HEK293 (cell line): ENCODE measurements around the gene EBF3.

Experiments used
- CTCF ChIA-PET: fragments of 350-600 bp; formaldehyde crosslinking; extraction: SDS; loops from one replicate; lab custom pipeline; 2021; ENCODE audit warnings: antibody characterized with exemption; lab: Yijun Ruan, JAX
- POLR2A ChIA-PET: fragments of 300-600 bp; formaldehyde crosslinking; extraction: SDS; loops from one replicate; lab custom pipeline; 2020; ENCODE audit warnings: antibody characterized with exemption, inconsistent platforms; lab: Yijun Ruan, JAX
- H3K27ac ChIP-seq: fragments of 200-500 bp; sonication (Bioruptor generic); 2 replicates; pipeline ENCODE4 v1.5.1; 2014; ENCODE audit warnings: low read depth, low read length, control low read depth, inconsistent platforms; ENCODE audit errors: extremely low read depth
- H3K36me3 ChIP-seq, 2 experiments: fragments of 200-500 bp in 1 of 2; sonication (Bioruptor generic) in 1 of 2; 1 replicate in 1 of 2; 2 replicates in 1 of 2; pipeline ENCODE4 v1.5.1; 2014 to 2017; ENCODE audit warnings: inconsistent platforms in 2 of 2, low read length in 2 of 2; ENCODE audit not compliant: control insufficient read depth in 2 of 2, insufficient read depth in 1 of 2
- H3K4me1 ChIP-seq: fragments of 200-500 bp; sonication (Bioruptor generic); 2 replicates; pipeline ENCODE4 v1.5.1; 2014; ENCODE audit warnings: mild to moderate bottlenecking, low read length, inconsistent platforms; ENCODE audit not compliant: control insufficient read depth, insufficient read depth
- H3K4me3 ChIP-seq: 2 replicates; pipeline ENCODE4 v1.5.1; 2011; ENCODE audit warnings: low read depth, mild to moderate bottlenecking, control low read depth, low read length, moderate library complexity
- H3K9me3 ChIP-seq: fragments of 200-500 bp; sonication (Bioruptor generic); 2 replicates; pipeline ENCODE4 v1.5.1; 2014; ENCODE audit warnings: low read depth, low read length, inconsistent platforms; ENCODE audit not compliant: control insufficient read depth, insufficient read depth
- GLIS1 ChIP-seq: fragments of 450-650 bp; formaldehyde crosslinking; IDR thresholded peaks from 2 replicates; pipeline ENCODE4 v1.5.1; 2016; ENCODE audit warnings: missing biosample characterization, missing genetic modification characterization
- PRDM1 ChIP-seq: fragments of 450-650 bp; formaldehyde crosslinking; IDR thresholded peaks from 2 replicates; pipeline ENCODE4; 2016; ENCODE audit warnings: missing biosample characterization, missing genetic modification characterization
- SP3 ChIP-seq: fragments of 450-650 bp; formaldehyde crosslinking; IDR thresholded peaks from 2 replicates; pipeline ENCODE4 v1.5.1; 2016; ENCODE audit warnings: missing biosample characterization, missing genetic modification characterization
- ZBTB11 ChIP-seq: fragments of 450-650 bp; formaldehyde crosslinking; conservative IDR thresholded peaks from 2 replicates; pipeline ENCODE4 v1.5.1; 2016; ENCODE audit warnings: low read depth, missing biosample characterization, missing genetic modification characterization
- ZBTB8A ChIP-seq: fragments of 450-650 bp; formaldehyde crosslinking; IDR thresholded peaks from 2 replicates; pipeline ENCODE4 v1.5.1; 2016; ENCODE audit warnings: missing biosample characterization, missing genetic modification characterization
- ZFP3 ChIP-seq: fragments of 450-650 bp; formaldehyde crosslinking; IDR thresholded peaks from 2 replicates; pipeline ENCODE4 v1.5.1; 2016; ENCODE audit warnings: low read depth, missing biosample characterization, missing genetic modification characterization
- ZNF112 ChIP-seq: fragments of 450-650 bp; formaldehyde crosslinking; IDR thresholded peaks from 2 replicates; pipeline ENCODE4 v1.5.0; 2017; ENCODE audit warnings: missing biosample characterization, missing genetic modification characterization
- ZNF140 ChIP-seq: fragments of 450-650 bp; formaldehyde crosslinking; IDR thresholded peaks from 2 replicates; pipeline ENCODE4 v1.5.1; 2016; ENCODE audit warnings: missing biosample characterization, missing genetic modification characterization
- ZNF202 ChIP-seq: fragments of 450-650 bp; formaldehyde crosslinking; IDR thresholded peaks from 2 replicates; pipeline ENCODE4 v1.5.1; 2016; ENCODE audit warnings: missing biosample characterization, missing genetic modification characterization, borderline replicate concordance
- ZNF266 ChIP-seq: fragments of 450-650 bp; formaldehyde crosslinking; IDR thresholded peaks from 2 replicates; pipeline ENCODE4 v1.5.1; 2016; ENCODE audit warnings: missing biosample characterization, missing genetic modification characterization, low read depth
- ZNF274 ChIP-seq, 2 experiments: fragments of 200-500 bp in 1 of 2; fragments of 450-650 bp in 1 of 2; sonication (Bioruptor generic) in 1 of 2; formaldehyde crosslinking in 1 of 2; IDR thresholded peaks; 2 replicates each; pipeline versions ENCODE4 v1.5.1 to v1.6.1; 2014 to 2016; ENCODE audit warnings: borderline replicate concordance in 1 of 2, inconsistent platforms in 1 of 2, low read length in 1 of 2, missing biosample characterization in 1 of 2, missing genetic modification characterization in 1 of 2
- ZNF292 ChIP-seq: fragments of 450-650 bp; formaldehyde crosslinking; IDR thresholded peaks from 2 replicates; pipeline ENCODE4 v1.5.1; 2016; ENCODE audit warnings: low read depth, missing biosample characterization, missing genetic modification characterization, borderline replicate concordance
- ZNF394 ChIP-seq: fragments of 450-650 bp; formaldehyde crosslinking; IDR thresholded peaks from 2 replicates; pipeline ENCODE4 v1.5.1; 2016; ENCODE audit warnings: missing biosample characterization, missing genetic modification characterization, mild to moderate bottlenecking, moderate library complexity, borderline replicate concordance
- ZNF426 ChIP-seq: fragments of 450-650 bp; formaldehyde crosslinking; IDR thresholded peaks from 2 replicates; pipeline ENCODE4 v1.5.1; 2017; ENCODE audit warnings: missing biosample characterization, missing genetic modification characterization, mild to moderate bottlenecking, inconsistent platforms, moderate library complexity
- ZNF433 ChIP-seq: fragments of 450-650 bp; formaldehyde crosslinking; IDR thresholded peaks from 2 replicates; pipeline ENCODE4 v1.5.1; 2016; ENCODE audit warnings: missing biosample characterization, missing genetic modification characterization, low read depth
- ZNF510 ChIP-seq: fragments of 450-650 bp; formaldehyde crosslinking; IDR thresholded peaks from 2 replicates; pipeline ENCODE4 v1.5.1; 2018; ENCODE audit warnings: mild to moderate bottlenecking, missing genetic modification characterization, missing biosample characterization; ENCODE audit not compliant: insufficient replicate concordance
- ZNF518A ChIP-seq: fragments of 450-650 bp; formaldehyde crosslinking; conservative IDR thresholded peaks from 2 replicates; pipeline ENCODE4 v1.5.1; 2016; ENCODE audit warnings: low read depth, missing biosample characterization, missing genetic modification characterization
- ZNF529 ChIP-seq: fragments of 450-650 bp; formaldehyde crosslinking; IDR thresholded peaks from 2 replicates; pipeline ENCODE4 v1.5.1; 2017; ENCODE audit warnings: missing genetic modification characterization, missing biosample characterization; ENCODE audit not compliant: insufficient replicate concordance
- ZNF555 ChIP-seq: fragments of 450-650 bp; formaldehyde crosslinking; conservative IDR thresholded peaks from 2 replicates; pipeline ENCODE4 v1.5.1; 2017; ENCODE audit warnings: missing biosample characterization, mild to moderate bottlenecking, missing genetic modification characterization, inconsistent platforms
- ZNF623 ChIP-seq: fragments of 450-650 bp; formaldehyde crosslinking; IDR thresholded peaks from 2 replicates; pipeline ENCODE4 v1.5.1; 2016; ENCODE audit warnings: missing biosample characterization, missing genetic modification characterization
- ZSCAN5A ChIP-seq: fragments of 450-650 bp; formaldehyde crosslinking; IDR thresholded peaks from 2 replicates; pipeline ENCODE4 v1.5.1; 2016; ENCODE audit warnings: missing biosample characterization, missing genetic modification characterization

The EBF3 gene

GRCh38 chr10:129999140-129999539 lies 35.1 kb upstream of the EBF3 start:
- ChIA-PET CTCF (no interaction called here), POLR2A (no interaction called here)
- no peak overlapping the region for H3K27ac ChIP-seq
- H3K36me3 ChIP-seq = no peaks in the 10 kb centered on the region
- no peaks in the 10 kb centered on the region for H3K4me1 ChIP-seq
- no peak overlapping the region for H3K4me3 ChIP-seq
- TF ChIP-seq ZNF112 (tag by site-specific recombination) = no peak
- peak; percentile 79 for TF ChIP-seq ZNF518A (tag by site-specific recombination)
- peak; percentile 46 for TF ChIP-seq ZNF510 (tag by site-specific recombination)
- peak; percentile 58; the same call in 1 of the 2 replicates for TF ChIP-seq ZNF140 (tag by site-specific recombination)
- peak; percentile 77 for TF ChIP-seq ZNF426 (tag by site-specific recombination)
- no peak for TF ChIP-seq ZNF274 (IDR thresholded peaks at IDR 0.05; ENCODE audit: low read length)
- TF ChIP-seq ZNF274 (tag by site-specific recombination; IDR thresholded peaks at IDR 0.05; ENCODE audit: borderline replicate concordance) = no peak
- peak; percentile 63; the same call in 1 of the 2 replicates for TF ChIP-seq ZNF202
- TF ChIP-seq ZFP3 (tag by site-specific recombination) = no peak
- TF ChIP-seq ZNF292 (tag by site-specific recombination) = 0 out of 2 replicates have a peak, but pooled peaks have one; percentile 34
- peak; percentile 47; the same call in 1 of the 2 replicates for TF ChIP-seq ZNF623 (tag by site-specific recombination)
- peak; percentile 24 for TF ChIP-seq ZNF529
- peak; percentile 79; the same call in 1 of the 2 replicates for TF ChIP-seq ZNF394 (tag by site-specific recombination)
- TF ChIP-seq ZSCAN5A (tag by site-specific recombination) = no peak
- no peak for TF ChIP-seq PRDM1
- TF ChIP-seq ZBTB11 (tag by site-specific recombination) = peak; percentile 60
- 0 out of 2 replicates have a peak, but pooled peaks have one; percentile 27 for TF ChIP-seq ZNF433 (tag by site-specific recombination)
- TF ChIP-seq GLIS1 (tag by site-specific recombination) = no peak
- TF ChIP-seq SP3 (tag by site-specific recombination) = 0 out of 2 replicates have a peak, but pooled peaks have one; percentile 17
- peak; percentile 61 for TF ChIP-seq ZNF555
- peak; percentile 40; the same call in 1 of the 2 replicates for TF ChIP-seq ZNF266 (tag by site-specific recombination)
- TF ChIP-seq ZBTB8A (tag by site-specific recombination) = peak; percentile 61
- no peaks in the 10 kb centered on the region for H3K9me3 ChIP-seq
